Measurements from ENCODE around the gene RPH3AL.

DNA sequence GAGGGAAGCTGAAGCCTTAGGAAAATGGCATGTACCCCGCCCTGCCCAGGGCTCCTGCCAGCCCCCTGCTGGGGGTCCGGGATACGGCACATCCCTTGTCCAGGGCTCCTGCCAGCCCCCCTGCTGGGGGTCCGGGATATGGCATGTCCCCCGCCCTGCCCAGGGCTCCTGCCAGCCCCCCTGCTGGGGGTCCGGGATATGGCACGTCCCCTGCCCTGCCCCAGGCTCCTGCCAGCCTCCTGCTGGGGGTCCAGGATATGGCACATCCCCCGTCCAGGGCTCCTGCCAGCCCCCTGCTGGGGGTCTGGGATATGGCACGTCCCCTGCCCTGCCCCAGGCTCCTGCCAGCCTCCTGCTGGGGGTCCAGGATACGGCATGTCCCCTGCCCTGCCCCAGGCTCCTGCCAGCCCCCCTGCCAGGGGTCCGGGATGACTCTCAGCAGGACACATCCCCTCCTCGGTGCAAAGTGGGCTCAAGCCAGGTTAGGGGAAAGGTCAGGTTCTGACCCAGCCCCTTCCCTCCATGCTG lies 43.2 kb downstream of the RPH3AL start:
- TF ChIP-seq, protein P1, sequence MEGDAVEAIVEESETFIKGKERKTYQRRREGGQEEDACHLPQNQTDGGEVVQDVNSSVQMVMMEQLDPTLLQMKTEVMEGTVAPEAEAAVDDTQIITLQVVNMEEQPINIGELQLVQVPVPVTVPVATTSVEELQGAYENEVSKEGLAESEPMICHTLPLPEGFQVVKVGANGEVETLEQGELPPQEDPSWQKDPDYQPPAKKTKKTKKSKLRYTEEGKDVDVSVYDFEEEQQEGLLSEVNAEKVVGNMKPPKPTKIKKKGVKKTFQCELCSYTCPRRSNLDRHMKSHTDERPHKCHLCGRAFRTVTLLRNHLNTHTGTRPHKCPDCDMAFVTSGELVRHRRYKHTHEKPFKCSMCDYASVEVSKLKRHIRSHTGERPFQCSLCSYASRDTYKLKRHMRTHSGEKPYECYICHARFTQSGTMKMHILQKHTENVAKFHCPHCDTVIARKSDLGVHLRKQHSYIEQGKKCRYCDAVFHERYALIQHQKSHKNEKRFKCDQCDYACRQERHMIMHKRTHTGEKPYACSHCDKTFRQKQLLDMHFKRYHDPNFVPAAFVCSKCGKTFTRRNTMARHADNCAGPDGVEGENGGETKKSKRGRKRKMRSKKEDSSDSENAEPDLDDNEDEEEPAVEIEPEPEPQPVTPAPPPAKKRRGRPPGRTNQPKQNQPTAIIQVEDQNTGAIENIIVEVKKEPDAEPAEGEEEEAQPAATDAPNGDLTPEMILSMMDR (IDR thresholded peaks at IDR 0.05; ENCODE audit: low read depth, low read length): peak; percentile 41
- TF ChIP-seq, protein P2, sequence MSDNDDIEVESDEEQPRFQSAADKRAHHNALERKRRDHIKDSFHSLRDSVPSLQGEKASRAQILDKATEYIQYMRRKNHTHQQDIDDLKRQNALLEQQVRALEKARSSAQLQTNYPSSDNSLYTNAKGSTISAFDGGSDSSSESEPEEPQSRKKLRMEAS (IDR thresholded peaks at IDR 0.05; ENCODE audit: low read depth, low read length): no peak
- TF ChIP-seq POLR2A (IDR thresholded peaks at IDR 0.05; ENCODE audit: extremely low read depth, insufficient read length) (no peak), MYC (IDR thresholded peaks at IDR 0.05; ENCODE audit: low read depth, low read length) (no peak)

Data from NB4 (cell line).